MM.1S (cell line): Measurements from ENCODE around the gene MYH7B.

Experiments used
- DNase-seq: peaks from one replicate; pipeline ENCODE4 v3.0.0-alpha.2; 2015
- H2AFZ ChIP-seq: fragments of 300-600 bp; sonication (generic); 2 replicates; pipeline ENCODE4 v1.6.0; 2016; ENCODE audit warnings: antibody characterized with exemption, low read length
- H3F3A ChIP-seq: fragments of 300-600 bp; sonication (generic); 2 replicates; pipeline ENCODE4 v1.6.1; 2016; ENCODE audit warnings: mild to moderate bottlenecking, antibody characterized with exemption, low read length, moderate library complexity, mixed read lengths; ENCODE audit not compliant: insufficient read depth
- H3K27ac ChIP-seq: fragments of 300-600 bp; sonication (generic); 2 replicates; pipeline ENCODE4 v1.5.1; 2016; ENCODE audit warnings: mild to moderate bottlenecking, low read length
- H3K27me3 ChIP-seq: fragments of 300-600 bp; sonication (generic); replicated peaks from 2 replicates; pipeline ENCODE4 v1.6.0; 2016; ENCODE audit warnings: low read length; ENCODE audit not compliant: insufficient read depth
- H3K36me3 ChIP-seq: fragments of 300-600 bp; sonication (generic); replicated peaks from 2 replicates; pipeline ENCODE4 v1.6.1; 2016; ENCODE audit warnings: mild to moderate bottlenecking, low read length, mixed read lengths; ENCODE audit not compliant: insufficient read depth
- H3K4me1 ChIP-seq: fragments of 300-600 bp; sonication (generic); 2 replicates; pipeline ENCODE4 v1.6.1; 2016; ENCODE audit warnings: low read length, mixed read lengths
- H3K4me2 ChIP-seq: fragments of 300-600 bp; sonication (generic); 2 replicates; pipeline ENCODE4 v1.6.0; 2016; ENCODE audit warnings: low read depth, low read length
- H3K4me3 ChIP-seq: fragments of 300-600 bp; sonication (generic); 2 replicates; pipeline ENCODE4 v1.5.1; 2016; ENCODE audit warnings: low read length, mixed read lengths
- H3K79me2 ChIP-seq: fragments of 300-600 bp; sonication (generic); 2 replicates; pipeline ENCODE4 v1.6.1; 2016; ENCODE audit warnings: mixed run types, low read length, mixed read lengths
- H3K9ac ChIP-seq: fragments of 300-600 bp; sonication (generic); 2 replicates; pipeline ENCODE4 v1.6.1; 2016; ENCODE audit warnings: low read length, mixed read lengths
- H3K9me2 ChIP-seq: fragments of 300-600 bp; sonication (generic); replicated peaks from 2 replicates; pipeline ENCODE4 v1.6.1; 2016; ENCODE audit warnings: mild to moderate bottlenecking, low read length, mixed read lengths; ENCODE audit not compliant: insufficient read depth
- H3K9me3 ChIP-seq: fragments of 300-600 bp; sonication (generic); replicated peaks from 2 replicates; pipeline ENCODE4 v1.6.1; 2016; ENCODE audit warnings: mild to moderate bottlenecking, low read length, mixed read lengths; ENCODE audit not compliant: insufficient read depth
- H4K20me1 ChIP-seq: fragments of 300-600 bp; sonication (generic); 2 replicates; pipeline ENCODE4 v1.6.1; 2016; ENCODE audit warnings: mild to moderate bottlenecking, low read length, moderate library complexity, mixed read lengths; ENCODE audit not compliant: insufficient read depth
- CTCF ChIP-seq: fragments of 300-600 bp; sonication (generic); IDR thresholded peaks from 2 replicates; pipeline ENCODE4 v1.5.1; 2016; ENCODE audit warnings: antibody characterized with exemption, low read length, mixed read lengths
- EZH2 ChIP-seq: fragments of 300-600 bp; sonication (generic); optimal IDR thresholded peaks from 2 replicates; pipeline ENCODE3; 2017; ENCODE audit warnings: low read depth, mild to moderate bottlenecking, antibody characterized with exemption, low read length, mixed read lengths
- EZH2phosphoT487 ChIP-seq: fragments of 300-600 bp; sonication (generic); IDR thresholded peaks from 2 replicates; pipeline ENCODE4 v1.6.1; 2018; ENCODE audit warnings: antibody characterized with exemption, low read length

MYH7B gene

DNA sequence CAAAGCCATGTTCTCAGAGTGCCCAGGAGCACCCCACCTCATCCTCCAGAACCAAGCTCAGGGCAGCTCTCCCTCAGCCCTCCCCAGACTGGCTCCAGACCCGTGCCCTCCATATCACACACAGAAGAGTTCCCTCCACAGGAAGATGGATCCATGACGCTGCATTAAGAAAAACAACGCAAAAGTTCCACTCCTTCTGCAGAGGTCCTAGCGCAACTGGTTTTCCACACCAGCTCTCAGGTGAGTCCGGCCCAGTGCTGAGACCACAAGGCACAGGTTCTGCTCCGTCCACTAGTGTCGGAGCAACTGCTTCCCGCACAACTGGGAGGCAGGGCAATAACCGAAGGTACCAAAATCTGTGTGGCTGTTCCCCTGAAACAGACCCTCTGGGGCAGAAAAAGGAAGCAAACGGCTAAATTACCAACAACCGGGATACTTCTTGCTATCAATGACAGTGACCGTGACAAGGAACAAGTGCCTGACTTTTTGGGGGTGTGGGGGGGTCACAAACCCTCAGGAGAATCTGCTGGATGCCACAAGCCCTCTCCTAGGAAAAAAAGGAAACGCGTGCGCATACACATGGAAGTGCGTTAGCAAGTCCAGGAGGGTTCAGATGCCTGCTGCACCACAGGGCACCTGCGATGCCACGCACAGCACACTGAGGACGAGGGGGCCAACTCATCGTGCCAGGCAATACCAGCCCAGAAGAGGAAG, 49.2 kb downstream of the MYH7B start:
- no peaks in the 10 kb centered on the region for H3K9me2 ChIP-seq
- H3K79me2 ChIP-seq = no peaks in the 10 kb centered on the region
- no peak overlapping the region for H3K9ac ChIP-seq
- H3K27me3 ChIP-seq = no peaks in the 10 kb centered on the region
- DNase-seq = no peak
- no peaks in the 10 kb centered on the region for H4K20me1 ChIP-seq
- H3K9me3 ChIP-seq = no peaks in the 10 kb centered on the region
- H3F3A ChIP-seq = no peaks in the 10 kb centered on the region
- H2AFZ ChIP-seq = no peak overlapping the region
- H3K4me2 ChIP-seq = no peak overlapping the region
- TF ChIP-seq CTCF (no peak), EZH2phosphoT487 (no peak), EZH2 (no peak)
- no peak overlapping the region for H3K27ac ChIP-seq
- no peaks in the 10 kb centered on the region for H3K36me3 ChIP-seq
- H3K4me1 ChIP-seq = no peaks in the 10 kb centered on the region
- no peak overlapping the region for H3K4me3 ChIP-seq
